Measurements from ENCODE around the gene TELO2. TPM values are rescaled to one million over a fixed set of nuclear protein-coding genes. Genes with fewer than 3 reads are reported as not detected.

TELO2 gene
- polyA plus RNA-seq, 3 donors, result 7.3 to 58.1 (median 11.4) TPM

- H3K4me1 Mint-ChIP-seq, result no peaks in the 10 kb centered on the region
- 97% methylated on average over 25 of the region's 26 CpGs for WGBS (ENCODE audit: insufficient coverage)
- H3K9me3 Mint-ChIP-seq, result peaks cover 8 to 28% (median 19%) of the 10 kb centered on the region in 7 donors
- Histone ChIP-seq H3K9ac (ENCODE audit: insufficient read depth, low read length, poor library complexity, severe bottlenecking) (no peak overlapping the region), H3K27me3 (ENCODE audit: control insufficient read depth in 2 of 2, insufficient read depth in 2 of 2, low read length in 2 of 2) (no peaks in the 10 kb centered on the region), H4K20me1 (ENCODE audit: insufficient read depth, low read length) (no peaks in the 10 kb centered on the region), H3K9me3 (replicated peaks in 1 of 2; ENCODE audit: control insufficient read depth in 1 of 2, insufficient read depth in 1 of 2, low read length in 2 of 2) (peaks cover 0 to 17% of the 10 kb centered on the region in 2 donors), H3K4me2 (replicated peaks; ENCODE audit: extremely low read depth, low read length, poor library complexity, severe bottlenecking) (no peak overlapping the region), H2AFZ (ENCODE audit: insufficient read depth, low read depth, low read length, poor library complexity, severe bottlenecking) (no peak overlapping the region), H3K36me3 (replicated peaks in 1 of 2; ENCODE audit: control insufficient read depth in 1 of 2, insufficient read depth in 2 of 2, low read length in 2 of 2) (peaks cover 33 to 48% of the 10 kb centered on the region in 2 donors), H3K4me1 (ENCODE audit: control insufficient read depth in 1 of 2, insufficient read depth in 2 of 2, low read length in 2 of 2) (no peaks in the 10 kb centered on the region), H3K79me2 (ENCODE audit: insufficient read depth, low read length) (no peaks in the 10 kb centered on the region), H3K27ac (ENCODE audit: low read depth in 1 of 2, low read length in 2 of 2) (no peak overlapping the region), H3K4me3 (replicated peaks in 1 of 3; ENCODE audit: low read depth in 2 of 3, low read length in 3 of 3) (no peak overlapping the region)
- H3K4me3 Mint-ChIP-seq, result no peak overlapping the region
- intact Hi-C loops (cut with micrococcal nuclease), result no loop called here
- peaks cover 24 to 48% of the 10 kb centered on the region in 2 donors for H3K36me3 Mint-ChIP-seq
- no peak for DNase-seq
- H3K27ac Mint-ChIP-seq, result peak overlapping the region in 1 of 7 donors; percentile 68
- TF ChIP-seq, protein P1, sequence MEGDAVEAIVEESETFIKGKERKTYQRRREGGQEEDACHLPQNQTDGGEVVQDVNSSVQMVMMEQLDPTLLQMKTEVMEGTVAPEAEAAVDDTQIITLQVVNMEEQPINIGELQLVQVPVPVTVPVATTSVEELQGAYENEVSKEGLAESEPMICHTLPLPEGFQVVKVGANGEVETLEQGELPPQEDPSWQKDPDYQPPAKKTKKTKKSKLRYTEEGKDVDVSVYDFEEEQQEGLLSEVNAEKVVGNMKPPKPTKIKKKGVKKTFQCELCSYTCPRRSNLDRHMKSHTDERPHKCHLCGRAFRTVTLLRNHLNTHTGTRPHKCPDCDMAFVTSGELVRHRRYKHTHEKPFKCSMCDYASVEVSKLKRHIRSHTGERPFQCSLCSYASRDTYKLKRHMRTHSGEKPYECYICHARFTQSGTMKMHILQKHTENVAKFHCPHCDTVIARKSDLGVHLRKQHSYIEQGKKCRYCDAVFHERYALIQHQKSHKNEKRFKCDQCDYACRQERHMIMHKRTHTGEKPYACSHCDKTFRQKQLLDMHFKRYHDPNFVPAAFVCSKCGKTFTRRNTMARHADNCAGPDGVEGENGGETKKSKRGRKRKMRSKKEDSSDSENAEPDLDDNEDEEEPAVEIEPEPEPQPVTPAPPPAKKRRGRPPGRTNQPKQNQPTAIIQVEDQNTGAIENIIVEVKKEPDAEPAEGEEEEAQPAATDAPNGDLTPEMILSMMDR (IDR thresholded peaks at IDR 0.05), result no peak
- peaks cover 0 to 3% (median 0%) of the 10 kb centered on the region in 3 donors for H3K27me3 Mint-ChIP-seq (ENCODE audit: low read depth in 3 of 3)
Observed at GRCh38 chr16:1510941-1511351, 17.8 kb downstream of the TELO2 start.

DNA sequence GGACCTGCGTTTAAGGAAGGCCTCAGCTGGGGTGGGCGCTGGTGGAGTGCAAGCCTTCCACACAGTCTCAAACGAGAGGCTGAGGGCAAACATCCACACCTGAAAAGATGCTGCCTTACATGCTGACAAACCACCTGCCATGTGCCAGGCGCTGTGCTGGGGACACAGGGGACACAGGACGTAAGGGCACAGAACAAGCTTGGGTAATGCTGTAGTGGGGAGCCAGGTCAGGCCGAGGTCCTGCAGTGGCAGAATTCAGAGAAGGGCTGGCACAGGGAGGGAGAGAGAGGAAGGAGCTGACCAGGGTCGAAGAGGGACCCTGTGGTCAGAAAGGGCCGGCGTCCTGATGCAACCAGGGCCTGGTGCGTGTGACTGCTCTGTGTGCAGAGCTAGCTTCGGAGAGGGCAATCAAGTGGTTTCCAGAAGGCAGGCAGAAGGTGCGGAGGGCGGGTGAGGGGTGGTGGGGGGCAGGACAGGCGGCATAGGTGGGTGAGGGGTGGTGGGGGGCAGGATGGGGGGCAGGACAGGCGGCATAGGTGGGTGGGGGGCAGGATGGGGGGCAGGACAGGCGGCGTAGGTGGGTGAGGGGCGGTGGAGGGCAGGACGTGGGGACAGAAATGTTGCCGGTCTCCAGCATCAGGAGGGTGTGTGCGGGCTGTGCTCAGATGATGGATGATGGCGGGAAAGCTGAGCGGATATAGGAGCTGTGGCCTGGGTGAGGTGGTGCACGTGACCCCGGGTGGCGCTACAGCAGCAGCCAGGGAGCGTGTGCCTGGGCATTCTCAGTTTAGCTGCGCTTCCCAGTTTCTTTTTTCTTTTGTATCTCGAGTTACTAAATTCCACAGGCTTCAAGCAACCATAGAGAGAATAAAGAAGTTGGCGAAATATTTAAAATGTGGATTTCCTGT, 18.8 kb downstream of the TELO2 start:
- H3K4me2 ChIP-seq (replicated peaks; ENCODE audit: extremely low read depth, low read length, poor library complexity, severe bottlenecking), result no peak overlapping the region
- H3K27me3 Mint-ChIP-seq (ENCODE audit: low read depth in 3 of 3), result peaks cover 0 to 3% (median 0%) of the 10 kb centered on the region in 3 donors

More for the DNA sequence above, 18.8 kb downstream of the TELO2 start:
- H3K4me1 Mint-ChIP-seq, result no peaks in the 10 kb centered on the region
- Histone ChIP-seq H3K36me3 (replicated peaks in 1 of 2; ENCODE audit: control insufficient read depth in 1 of 2, insufficient read depth in 2 of 2, low read length in 2 of 2) (peaks cover 26 to 38% of the 10 kb centered on the region in 2 donors), H3K27ac (ENCODE audit: low read depth in 1 of 2, low read length in 2 of 2) (no peak overlapping the region), H3K27me3 (ENCODE audit: control insufficient read depth in 2 of 2, insufficient read depth in 2 of 2, low read length in 2 of 2) (no peaks in the 10 kb centered on the region), H4K20me1 (ENCODE audit: insufficient read depth, low read length) (no peaks in the 10 kb centered on the region), H3K79me2 (ENCODE audit: insufficient read depth, low read length) (no peaks in the 10 kb centered on the region), H3K9ac (ENCODE audit: insufficient read depth, low read length, poor library complexity, severe bottlenecking) (no peak overlapping the region), H3K4me3 (replicated peaks in 1 of 3; ENCODE audit: low read depth in 2 of 3, low read length in 3 of 3) (no peak overlapping the region), H3K4me1 (ENCODE audit: control insufficient read depth in 1 of 2, insufficient read depth in 2 of 2, low read length in 2 of 2) (no peaks in the 10 kb centered on the region), H2AFZ (ENCODE audit: insufficient read depth, low read depth, low read length, poor library complexity, severe bottlenecking) (no peak overlapping the region), H3K9me3 (replicated peaks in 1 of 2; ENCODE audit: control insufficient read depth in 1 of 2, insufficient read depth in 1 of 2, low read length in 2 of 2) (peaks cover 0 to 17% of the 10 kb centered on the region in 2 donors)
- TF ChIP-seq, protein P1 (IDR thresholded peaks at IDR 0.05), result no peak
- peaks cover 8 to 28% (median 19%) of the 10 kb centered on the region in 7 donors for H3K9me3 Mint-ChIP-seq
- intact Hi-C loops (cut with micrococcal nuclease), result no loop called here
- peaks cover 19 to 43% of the 10 kb centered on the region in 2 donors for H3K36me3 Mint-ChIP-seq
- no peak overlapping the region for H3K27ac Mint-ChIP-seq
- WGBS (ENCODE audit: insufficient coverage), result 52% methylated on average over 15 of the region's 30 CpGs
- DNase-seq, result no peak
- no peak overlapping the region for H3K4me3 Mint-ChIP-seq

All from CD14-positive monocyte (primary cell).